Measurements from ENCODE around the gene POTED.
"Not testable (repeated sequence)": the region's sequence is repeated elsewhere in the genome, so short reads cannot be mapped to it uniquely, and the experiment has no call there.

The POTED gene

DNA sequence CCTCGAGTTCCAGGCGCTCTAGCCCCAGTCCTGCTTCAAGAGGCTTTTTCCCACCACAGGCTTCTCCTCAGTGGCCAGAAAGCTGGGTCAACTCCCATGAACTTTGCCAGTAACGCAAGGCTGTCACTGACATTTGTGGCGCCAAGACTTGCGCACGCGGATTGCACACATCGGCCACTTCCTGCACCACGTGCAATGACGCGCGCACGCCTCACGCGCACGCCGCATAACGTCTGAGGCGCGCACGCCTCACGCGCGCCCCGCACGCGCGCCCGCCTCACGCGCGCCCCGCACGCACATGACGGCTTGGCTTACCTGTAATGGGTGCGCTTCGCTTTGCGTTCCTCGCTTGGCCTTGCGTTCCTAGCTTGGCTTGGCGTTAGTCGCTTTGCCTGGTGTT is at the start of gene POTED:
Gene POTED (plus strand): TSS at position 301 of the 400 bp plus-strand sequence. CDS start 452 bp downstream, outside the sequence.
- H3K27me3 ChIP-seq (ENCODE audit: low read depth); H3K36me3 ChIP-seq (replicated peaks); H3K9me3 ChIP-seq; in situ Hi-C loops (cut with MboI; ENCODE audit: low sequenced_read_pairs); H3K4me1 ChIP-seq; H3K4me3 ChIP-seq; DNase-seq (ENCODE audit: low spot score in 2 of 2): not testable (repeated sequence)

DNA sequence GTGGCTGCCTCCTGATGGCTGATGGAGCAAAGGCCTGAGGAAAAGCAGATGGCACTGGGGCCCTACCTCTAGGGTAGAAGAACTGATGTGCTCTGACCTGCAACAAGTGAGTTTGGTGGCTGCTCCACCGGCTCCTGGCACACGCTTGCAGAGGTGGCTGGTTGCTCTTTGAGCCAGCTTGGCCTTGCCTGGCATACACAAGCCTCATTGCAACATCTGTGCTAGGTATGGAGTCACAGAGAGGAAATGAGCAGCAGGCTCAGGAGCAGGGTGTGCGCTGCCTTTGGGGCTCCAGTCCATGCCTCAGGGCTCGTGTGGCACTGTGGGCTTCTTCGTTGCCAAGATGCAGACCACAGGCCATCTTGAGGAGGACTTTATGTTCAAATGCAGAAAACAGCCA is 40.5 kb downstream of the POTED start:
- H3K4me1 ChIP-seq; H3K4me3 ChIP-seq; H3K36me3 ChIP-seq (replicated peaks); H3K27me3 ChIP-seq (ENCODE audit: low read depth); in situ Hi-C loops (cut with MboI; ENCODE audit: low sequenced_read_pairs); DNase-seq (ENCODE audit: low spot score in 2 of 2); H3K9me3 ChIP-seq: not testable (repeated sequence)

DNA sequence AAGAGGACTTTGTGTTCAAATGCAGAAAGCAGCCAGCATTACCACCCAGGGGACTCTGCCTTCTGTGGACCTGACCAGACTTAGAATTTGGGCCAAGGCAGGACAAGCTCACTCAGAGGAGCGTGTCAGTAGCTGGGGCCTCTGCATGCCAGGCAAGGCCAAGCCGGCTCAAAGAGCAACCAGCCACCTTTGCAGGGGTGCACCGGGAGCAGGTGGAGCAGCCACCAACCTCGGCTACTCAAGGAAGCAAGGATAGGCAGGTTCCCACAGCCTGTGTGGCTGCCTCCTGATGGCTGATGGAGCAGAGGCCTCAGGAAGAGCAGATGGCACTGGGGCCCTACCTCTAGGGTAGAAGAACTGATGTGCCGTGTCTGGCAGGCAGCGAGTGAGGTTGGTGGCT is 42.2 kb downstream of the POTED start:
- H3K4me3 ChIP-seq; H3K36me3 ChIP-seq (replicated peaks); H3K9me3 ChIP-seq; H3K4me1 ChIP-seq; in situ Hi-C loops (cut with MboI; ENCODE audit: low sequenced_read_pairs); DNase-seq (ENCODE audit: low spot score in 2 of 2); H3K27me3 ChIP-seq (ENCODE audit: low read depth): not testable (repeated sequence)
